ENCODE results near the gene OR1M1. TPM values are rescaled to one million over a fixed set of nuclear protein-coding genes. Genes with fewer than 3 reads are reported as not detected.

Gene OR1M1
- total and polyA plus RNA-seq, 9 of the 15 experiments (the other 6 are each of a cell fraction or from before 2014, with no cell fraction given): not detected

DNA sequence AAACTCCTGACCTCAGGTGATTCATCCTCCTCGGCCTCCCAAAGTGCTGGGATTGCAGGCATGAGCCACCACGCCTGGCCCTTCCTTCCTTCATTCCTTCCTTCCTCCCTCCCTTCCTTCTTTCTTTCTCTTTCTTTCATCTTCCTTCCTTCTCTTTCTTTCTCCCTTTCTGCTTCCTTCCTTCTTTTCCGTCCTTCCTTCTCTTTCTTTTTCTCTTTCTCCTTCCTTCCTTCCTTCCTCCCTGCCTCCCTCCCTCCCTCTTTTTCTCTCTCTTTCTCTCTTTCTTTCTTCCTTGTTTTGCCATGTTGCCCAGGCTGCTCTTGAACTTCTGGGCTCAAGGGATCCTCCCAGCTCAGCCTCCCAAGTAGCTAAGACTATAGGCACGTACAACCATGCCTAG lies 40.2 kb upstream of the OR1M1 start:
- Histone ChIP-seq H3K4me1 (replicated peaks in 1 of 2; ENCODE audit: control insufficient read depth in 2 of 2, insufficient read depth in 2 of 2, low read length in 2 of 2) (no peaks in the 10 kb centered on the region), H3K79me2 (ENCODE audit: control insufficient read depth, insufficient read depth, low read length) (no peaks in the 10 kb centered on the region), H3K4me3 (no peak overlapping the region), H2AFZ (ENCODE audit: low read depth, low read length) (no peak overlapping the region), H3K36me3 (ENCODE audit: control insufficient read depth, insufficient read depth, low read length) (no peaks in the 10 kb centered on the region), H3K4me2 (ENCODE audit: insufficient read depth, low read length) (no peak overlapping the region), H4K20me1 (replicated peaks; ENCODE audit: control insufficient read depth, insufficient read depth, low read length) (no peaks in the 10 kb centered on the region), H3K9ac (ENCODE audit: insufficient read depth in 1 of 2, low read depth in 2 of 2, low read length in 2 of 2) (no peak overlapping the region), H3K27me3 (ENCODE audit: control insufficient read depth in 2 of 2, insufficient read depth in 2 of 2, low read length in 2 of 2) (peaks cover 0 to 7% of the 10 kb centered on the region in 2 experiments; a peak in 3 of 5 replicates), H3K27ac (ENCODE audit: extremely low read depth, low read depth, low read length) (no peak overlapping the region), H3K9me3 (replicated peaks; ENCODE audit: control insufficient read depth, insufficient read depth, low read depth, low read length) (no peaks in the 10 kb centered on the region), H3K9me1 (ENCODE audit: control insufficient read depth, insufficient read depth, low read length) (no peaks in the 10 kb centered on the region)
- FAIRE-seq (no peak), ATAC-seq (no peak), DNase-seq (ENCODE audit: extremely low read depth in 1 of 4, low spot score in 3 of 4) (no peak)
- WGBS (ENCODE audit: insufficient coverage, low coverage, missing lambda C conversion rate): 0% methylated on average over 3 of the region's 4 CpGs
- ChIA-PET POLR2A (interaction anchor here (1.9 kb wide), 1 partner anchor 10 kb away, joined by 5 read pairs; no protein-coding TSS in a partner anchor), CTCF (ENCODE audit: low intra/inter-chr PET ratio) (no interaction called here)
- no TSS peak for BruUV-seq (replicated peaks)
- TF ChIP-seq, protein P1, sequence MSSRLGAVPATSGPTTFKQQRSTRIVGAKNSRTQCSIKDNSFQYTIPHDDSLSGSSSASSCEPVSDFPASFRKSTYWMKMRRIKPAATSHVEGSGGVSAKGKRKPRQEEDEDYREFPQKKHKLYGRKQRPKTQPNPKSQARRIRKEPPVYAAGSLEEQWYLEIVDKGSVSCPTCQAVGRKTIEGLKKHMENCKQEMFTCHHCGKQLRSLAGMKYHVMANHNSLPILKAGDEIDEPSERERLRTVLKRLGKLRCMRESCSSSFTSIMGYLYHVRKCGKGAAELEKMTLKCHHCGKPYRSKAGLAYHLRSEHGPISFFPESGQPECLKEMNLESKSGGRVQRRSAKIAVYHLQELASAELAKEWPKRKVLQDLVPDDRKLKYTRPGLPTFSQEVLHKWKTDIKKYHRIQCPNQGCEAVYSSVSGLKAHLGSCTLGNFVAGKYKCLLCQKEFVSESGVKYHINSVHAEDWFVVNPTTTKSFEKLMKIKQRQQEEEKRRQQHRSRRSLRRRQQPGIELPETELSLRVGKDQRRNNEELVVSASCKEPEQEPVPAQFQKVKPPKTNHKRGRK (tag; IDR thresholded peaks at IDR 0.05): peak; percentile 65
- TF ChIP-seq POLR2G (IDR thresholded peaks at IDR 0.05; ENCODE audit: low read depth, low read length): no peak
- intact Hi-C loops (cut with micrococcal nuclease) (no loop called here), in situ Hi-C loops (cut with MboI) (no loop called here)

DNA sequence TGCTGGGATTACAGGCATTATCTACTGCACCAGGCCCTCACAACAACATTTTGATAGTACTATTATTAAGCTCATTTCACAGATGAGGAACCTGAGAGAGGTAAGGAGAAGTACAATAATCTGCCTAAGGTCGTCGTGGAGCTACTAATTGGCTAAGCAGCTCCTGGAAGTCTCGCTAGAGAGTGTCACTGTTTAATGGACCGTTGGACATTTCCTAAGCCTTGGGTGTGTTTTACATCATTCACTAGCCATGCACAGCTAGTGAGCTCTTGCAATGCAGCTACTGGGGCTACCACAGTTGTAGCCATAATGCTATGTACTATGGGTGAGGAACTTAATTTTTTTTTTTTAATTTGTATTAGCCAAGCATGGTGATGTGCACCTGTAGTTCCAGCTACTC lies 34.0 kb upstream of the OR1M1 start:
- H3K27me3 ChIP-seq (ENCODE audit: control insufficient read depth in 2 of 2, insufficient read depth in 2 of 2, low read length in 2 of 2): peaks cover 0 to 6% of the 10 kb centered on the region in 2 experiments; a peak in 1 of 5 replicates
- H3K4me1 ChIP-seq (replicated peaks in 1 of 2; ENCODE audit: control insufficient read depth in 2 of 2, insufficient read depth in 2 of 2, low read length in 2 of 2): no peaks in the 10 kb centered on the region
- no peak for ATAC-seq
- no peak for DNase-seq (ENCODE audit: extremely low read depth in 1 of 4, low spot score in 3 of 4)
- H3K9ac ChIP-seq (ENCODE audit: insufficient read depth in 1 of 2, low read depth in 2 of 2, low read length in 2 of 2): no peak overlapping the region
- no peak for TF ChIP-seq NR4A1 (CRISPR knock-in tag; IDR thresholded peaks at IDR 0.05)
- TF ChIP-seq NR4A1 (tag; IDR thresholded peaks at IDR 0.05): no peak
- TF ChIP-seq PHTF2 (CRISPR knock-in tag; IDR thresholded peaks at IDR 0.05): no peak
- TF ChIP-seq HDAC8 (tag; IDR thresholded peaks at IDR 0.05): no peak
- no peak for TF ChIP-seq PTRF (tag; IDR thresholded peaks at IDR 0.05)
- no peak for TF ChIP-seq ZC3H8 (IDR thresholded peaks at IDR 0.05)
- POLR2A ChIA-PET: interaction anchor here (0.6 to 1.0 kb wide), 4 partner anchors 10 to 35 kb away, joined by 3 read pairs; no protein-coding TSS in a partner anchor
- WGBS (ENCODE audit: insufficient coverage, low coverage, missing lambda C conversion rate): 1% methylated on average over 4 of the region's 4 CpGs
- CTCF ChIA-PET (ENCODE audit: low intra/inter-chr PET ratio): no interaction called here
- no TSS peak for BruUV-seq (replicated peaks)
- no peak overlapping the region for H3K27ac ChIP-seq (ENCODE audit: extremely low read depth, low read depth, low read length)
- no peak overlapping the region for H2AFZ ChIP-seq (ENCODE audit: low read depth, low read length)
- no peaks in the 10 kb centered on the region for H3K79me2 ChIP-seq (ENCODE audit: control insufficient read depth, insufficient read depth, low read length)
- no peaks in the 10 kb centered on the region for H3K9me1 ChIP-seq (ENCODE audit: control insufficient read depth, insufficient read depth, low read length)
- FAIRE-seq: no peak
- in situ Hi-C loops (cut with MboI) (no loop called here), intact Hi-C loops (cut with micrococcal nuclease) (no loop called here)
- H4K20me1 ChIP-seq (replicated peaks; ENCODE audit: control insufficient read depth, insufficient read depth, low read length): no peaks in the 10 kb centered on the region
- H3K36me3 ChIP-seq (ENCODE audit: control insufficient read depth, insufficient read depth, low read length): no peaks in the 10 kb centered on the region
- no peak overlapping the region for H3K4me3 ChIP-seq
- H3K9me3 ChIP-seq (replicated peaks; ENCODE audit: control insufficient read depth, insufficient read depth, low read depth, low read length): no peaks in the 10 kb centered on the region
- H3K4me2 ChIP-seq (ENCODE audit: insufficient read depth, low read length): no peak overlapping the region

Measured in K562 (cell line).